HepG2 (cell line): ENCODE measurements around the gene SKIDA1. TPM values are rescaled to one million over a fixed set of nuclear protein-coding genes. Genes with fewer than 3 reads are reported as not detected.

Source experiments
- ARNT2 ChIP-seq: sonication (generic); formaldehyde crosslinking; IDR thresholded peaks from 2 replicates; pipeline ENCODE4 v1.8.0; 2022; ENCODE audit warnings: mild to moderate bottlenecking, low read depth, missing genetic modification reagents, moderate library complexity
- ATF7-NPFF ChIP-seq: sonication (generic); formaldehyde crosslinking; IDR thresholded peaks from 2 replicates; pipeline ENCODE4 v1.8.1; 2023; ENCODE audit warnings: mild to moderate bottlenecking, low read depth, missing genetic modification reagents, moderate library complexity
- BCL6 ChIP-seq: IDR thresholded peaks from 2 replicates; pipeline ENCODE4 v1.6.1; 2016; ENCODE audit warnings: missing genetic modification reagents, missing compliant biosample characterization
- ETS1 ChIP-seq: sonication (generic); formaldehyde crosslinking; IDR thresholded peaks from 2 replicates; pipeline ENCODE4 v1.4.0; 2020; ENCODE audit warnings: missing genetic modification reagents
- HNRNPL ChIP-seq: fragments of 200-400 bp; formaldehyde crosslinking; IDR thresholded peaks from 2 replicates; pipeline ENCODE4 v1.6.1; 2017; ENCODE audit warnings: mild to moderate bottlenecking, low read depth, low read length
- KAT8 ChIP-seq: IDR thresholded peaks from 2 replicates; pipeline ENCODE4 v1.6.1; 2016; ENCODE audit warnings: missing genetic modification reagents, missing compliant biosample characterization
- NR1H2 ChIP-seq: sonication (generic); formaldehyde crosslinking; IDR thresholded peaks from 2 replicates; pipeline ENCODE4 v1.8.1; 2022; ENCODE audit warnings: low read depth, missing genetic modification reagents, borderline replicate concordance
- RBFOX2 ChIP-seq: fragments of 200-400 bp; formaldehyde crosslinking; IDR thresholded peaks from 2 replicates; pipeline ENCODE4 v1.6.1; 2017; ENCODE audit warnings: low read depth, mild to moderate bottlenecking, low read length
- TBX3 ChIP-seq: fragments of 450-650 bp; IDR thresholded peaks from 2 replicates; pipeline ENCODE4 v1.6.1; 2017; ENCODE audit warnings: antibody characterized with exemption, mild to moderate bottlenecking, inconsistent platforms, borderline replicate concordance
- TCF7L2 ChIP-seq: IDR thresholded peaks from 2 replicates; pipeline ENCODE4 v1.6.1; 2011; ENCODE audit warnings: mild to moderate bottlenecking, low read depth, low read length, moderate library complexity
- THYN1 ChIP-seq: sonication (generic); formaldehyde crosslinking; IDR thresholded peaks from 2 replicates; pipeline ENCODE4 v1.8.1; 2023; ENCODE audit warnings: low read depth, mild to moderate bottlenecking, moderate library complexity, missing genetic modification reagents, borderline replicate concordance
- ZFP91 ChIP-seq: sonication (generic); formaldehyde crosslinking; IDR thresholded peaks from 2 replicates; pipeline ENCODE4 v1.9.0; 2022; ENCODE audit warnings: missing genetic modification reagents, mild to moderate bottlenecking, borderline replicate concordance
- ZNF687 ChIP-seq: sonication (generic); formaldehyde crosslinking; IDR thresholded peaks from 2 replicates; pipeline ENCODE4 v1.5.1; 2020; ENCODE audit warnings: mild to moderate bottlenecking, missing genetic modification reagents, moderate library complexity
- ZNF749 ChIP-seq: sonication (generic); formaldehyde crosslinking; IDR thresholded peaks from 2 replicates; pipeline ENCODE4 v1.8.0; 2022; ENCODE audit warnings: mild to moderate bottlenecking, missing genetic modification reagents, moderate library complexity, borderline replicate concordance
- ZNF770 ChIP-seq: sonication (generic); formaldehyde crosslinking; IDR thresholded peaks from 2 replicates; pipeline ENCODE4 v1.5.0; 2020; ENCODE audit warnings: mild to moderate bottlenecking, missing genetic modification reagents
- ZNF782 ChIP-seq: sonication (generic); formaldehyde crosslinking; IDR thresholded peaks from 2 replicates; pipeline ENCODE4 v1.4.0; 2020; ENCODE audit warnings: missing genetic modification reagents, mild to moderate bottlenecking, borderline replicate concordance
- polyA plus RNA-seq, 8 experiments: library from polyadenylated mRNA; depleted of rRNA in 3 of 8; stranded (reverse) in 7 of 8; unstranded in 1 of 8; fragments of >200 nt; fragmentation: Illumina TruSeq in 4 of 8; extraction: Trizol in 4 of 8; gene quantifications; 2 replicates each; pipeline versions ENCODE4 v1.2.1 to v1.2.3, GENCODE V29; 2011 to 2016; ENCODE audit warnings: low read depth in 4 of 8, missing spikeins in 1 of 8, mixed read lengths in 1 of 8; ENCODE audit not compliant: insufficient read depth in 1 of 8
- total RNA-seq, 5 experiments: library from RNA; depleted of rRNA; stranded (reverse); fragments of >200 nt; fragmentation: Illumina TruSeq; extraction: Trizol; gene quantifications; 2 replicates each; pipeline ENCODE4 v1.2.3, GENCODE V29; 2016; ENCODE audit warnings: low read depth in 1 of 5

SKIDA1 gene
- total and polyA plus RNA-seq, 2 of the 13 experiments (the other 11 are each of a cell fraction or from before 2014, with no cell fraction given), result 0.73 to 1.5 TPM

- TF ChIP-seq ZFP91 (peak; percentile 94; the same call in 1 of the 2 replicates), ZNF749 (CRISPR knock-in tag) (peak; percentile 8; the same call in 1 of the 2 replicates), THYN1 (CRISPR knock-in tag) (0 out of 2 replicates have a peak, but pooled peaks have one; percentile 49), HNRNPL (no peak; the same call in 1 of the 2 replicates), ZNF770 (CRISPR knock-in tag) (0 out of 2 replicates have a peak, but pooled peaks have one; percentile 34), NR1H2 (CRISPR knock-in tag) (peak; percentile 58; the same call in 1 of the 2 replicates), BCL6 (CRISPR knock-in tag) (no peak), ZNF782 (CRISPR knock-in tag) (0 out of 2 replicates have a peak, but pooled peaks have one; percentile 20), KAT8 (CRISPR knock-in tag) (peak; percentile 13; the same call in 1 of the 2 replicates), ARNT2 (0 out of 2 replicates have a peak, but pooled peaks have one; percentile 19), TCF7L2 (no peak), ZNF687 (CRISPR knock-in tag) (peak; percentile 93), ETS1 (CRISPR knock-in tag) (0 out of 2 replicates have a peak, but pooled peaks have one; percentile 57), RBFOX2 (peak; percentile 92), TBX3 (no peak; the same call in 1 of the 2 replicates), ATF7-NPFF (no peak; the same call in none of the 2 replicates)
Observed at GRCh38 chr10:21496343-21497176, 28.9 kb downstream of the SKIDA1 start (continued).
